ENCODE results near the gene COL23A1.

COL23A1 gene

DNA sequence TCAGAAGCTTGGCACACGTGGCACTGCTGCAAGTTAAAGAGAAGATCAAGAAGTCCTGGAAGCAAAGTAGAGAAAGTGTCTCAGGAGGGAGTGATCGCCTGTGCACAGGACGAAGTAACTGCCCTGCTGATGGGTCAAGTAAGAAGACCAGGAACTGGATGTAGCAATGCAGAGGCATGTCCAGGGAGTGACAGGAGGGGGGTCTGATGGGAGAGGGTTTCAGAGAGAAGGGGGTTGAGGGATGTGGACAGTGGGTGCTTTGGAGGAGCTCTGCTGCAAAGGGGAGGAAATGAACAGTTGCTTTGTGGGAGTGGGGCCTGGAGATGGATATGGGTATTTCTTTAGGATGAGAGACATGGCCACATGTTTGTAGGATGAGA lies 297.4 kb downstream of the COL23A1 start:
- DNase-seq = no peak

DNA sequence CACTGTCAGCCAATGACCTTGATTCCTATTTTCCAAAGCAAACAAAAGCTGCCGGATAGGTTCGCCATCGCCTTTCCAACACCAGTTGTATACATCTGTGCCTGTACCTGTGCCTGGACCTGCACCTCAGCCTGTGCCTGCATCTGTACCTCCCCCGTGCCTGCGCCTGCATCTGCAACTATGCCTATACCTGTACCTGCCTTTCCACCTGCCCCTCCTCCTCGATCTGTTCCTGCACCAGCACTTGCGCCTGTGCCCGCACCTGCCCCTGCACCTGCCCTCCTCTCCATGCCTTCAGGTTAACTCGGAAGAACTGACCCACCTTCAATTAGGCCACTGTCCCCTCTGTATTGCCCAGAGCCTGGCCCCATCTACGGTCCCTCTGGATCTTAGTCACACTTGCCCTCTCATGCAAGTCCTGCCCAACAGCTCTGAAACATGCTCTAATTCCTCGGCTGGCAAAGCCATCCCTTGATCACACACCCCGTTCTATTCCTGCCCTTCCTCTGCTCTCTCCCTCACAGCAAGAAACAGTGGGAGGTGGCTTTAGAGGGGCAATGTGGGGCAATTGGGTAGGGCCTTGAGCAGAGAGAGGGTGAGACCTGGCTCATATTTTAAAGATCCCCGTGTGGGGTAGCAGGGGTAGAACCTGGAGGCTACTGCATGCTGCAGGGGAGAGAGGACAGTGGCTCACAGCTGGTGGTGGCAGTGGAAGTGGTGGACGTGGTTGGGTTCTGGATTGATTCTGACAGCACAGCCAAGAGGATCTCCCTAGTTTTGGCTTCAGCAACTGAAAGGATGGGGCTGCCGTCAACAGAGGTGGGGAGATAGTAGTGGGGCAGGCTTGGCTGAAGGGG lies 298.0 kb downstream of the COL23A1 start:
- no peak for DNase-seq

DNA sequence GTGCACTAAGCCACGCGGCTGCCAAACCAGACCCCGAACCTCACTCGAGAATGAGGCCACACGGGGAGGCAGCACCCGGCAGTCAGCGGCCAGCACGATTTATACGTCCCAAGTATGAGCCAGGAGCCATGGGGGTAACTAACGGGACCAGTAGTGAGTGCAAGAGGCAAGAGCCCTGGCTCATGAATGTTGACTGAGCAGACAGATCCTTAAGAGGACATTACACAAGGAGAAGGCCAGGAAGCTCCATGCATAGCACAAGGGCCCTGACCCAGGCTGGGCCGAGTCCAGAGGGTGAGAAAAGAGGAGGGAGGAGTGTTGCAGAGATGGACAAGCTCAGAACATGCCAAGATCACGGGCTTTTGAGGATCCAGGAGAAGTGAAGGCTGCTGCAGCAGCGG lies 299.0 kb downstream of the COL23A1 start:
- no peak for DNase-seq

DNA sequence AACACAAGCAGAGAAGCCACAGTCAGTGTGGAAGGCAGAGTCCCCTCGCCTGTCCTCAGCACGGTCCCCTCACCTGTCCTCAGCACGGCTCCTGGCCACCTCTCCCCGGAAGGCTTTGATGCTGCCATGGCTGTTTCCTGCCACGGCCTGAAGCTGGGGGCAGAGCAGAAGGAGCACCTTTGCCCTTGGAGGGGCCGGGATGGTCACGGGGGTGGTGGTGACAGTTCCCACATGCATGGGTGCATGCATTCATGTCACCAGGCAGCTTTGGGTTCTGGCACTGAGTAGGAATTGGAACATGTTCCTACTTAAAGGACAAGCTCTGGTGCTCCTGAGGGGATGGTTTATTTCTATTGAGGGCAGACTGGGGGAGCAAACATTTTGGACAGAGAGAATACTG lies 299.8 kb downstream of the COL23A1 start:
- DNase-seq = no peak

DNA sequence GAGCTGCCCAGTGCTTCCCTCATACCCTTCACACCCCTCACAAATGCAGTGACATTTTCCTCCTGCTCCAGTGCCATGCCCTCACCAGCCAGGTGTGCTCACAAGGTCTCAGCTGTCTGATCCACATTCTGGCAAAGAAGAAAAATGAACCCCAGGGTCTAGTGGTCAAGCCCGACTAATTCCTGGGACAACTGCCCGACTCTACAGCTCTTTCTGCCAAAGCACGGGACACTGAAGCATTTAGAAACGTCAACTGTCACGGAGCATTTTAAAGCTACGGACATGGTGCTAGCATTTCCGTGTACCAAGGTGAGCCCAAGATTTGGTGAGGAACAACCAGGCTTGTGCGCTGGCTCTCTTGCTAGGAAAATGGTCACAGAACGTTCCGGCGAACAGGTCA lies 300.8 kb downstream of the COL23A1 start:
- DNase-seq = no peak

DNA sequence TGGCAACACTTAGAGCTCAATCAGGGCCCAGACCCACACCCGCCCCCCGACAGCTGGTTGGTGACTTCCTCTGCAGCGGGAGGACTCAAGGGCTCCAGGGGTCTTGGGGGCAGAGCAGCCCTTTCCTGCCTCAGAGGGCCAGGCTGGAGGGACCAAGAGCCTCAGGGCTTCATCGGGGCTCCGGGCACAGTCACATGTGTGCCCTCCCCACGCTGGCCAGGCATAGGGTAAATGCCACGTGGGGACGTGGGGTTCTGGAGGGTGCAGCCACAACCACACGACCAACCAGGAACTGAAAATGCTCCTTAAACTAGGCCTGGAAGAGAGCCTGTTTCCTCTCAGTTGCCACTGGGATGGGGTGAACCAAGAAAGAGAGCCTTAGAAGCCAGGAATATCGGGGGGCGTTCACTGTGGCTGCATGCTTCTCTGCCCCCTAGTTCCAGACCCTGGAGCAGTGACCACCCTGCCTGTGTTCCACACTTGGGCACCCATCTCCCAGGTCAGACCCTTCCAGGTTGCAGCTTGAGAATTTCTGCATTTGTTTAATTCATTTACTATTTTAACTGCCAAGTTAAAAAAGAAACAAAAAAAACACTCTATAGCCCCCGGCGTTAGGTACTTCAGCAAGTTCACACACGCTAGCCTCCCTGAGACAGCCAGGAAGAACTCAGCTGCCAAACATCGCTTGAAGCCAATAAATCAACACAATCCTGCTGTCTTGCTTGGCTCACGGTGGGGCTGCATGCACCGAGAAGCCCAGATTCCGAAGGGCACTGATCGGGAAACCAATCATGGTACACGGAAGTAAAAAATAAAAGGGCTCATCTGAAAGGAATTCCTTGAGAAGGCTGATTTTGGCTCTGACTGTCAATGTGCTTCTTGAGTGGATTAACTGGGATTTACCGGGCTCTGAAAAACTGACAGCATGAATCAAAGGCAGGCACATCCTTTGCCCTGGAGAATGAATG lies 301.5 kb downstream of the COL23A1 start:
- no peak for DNase-seq

DNA sequence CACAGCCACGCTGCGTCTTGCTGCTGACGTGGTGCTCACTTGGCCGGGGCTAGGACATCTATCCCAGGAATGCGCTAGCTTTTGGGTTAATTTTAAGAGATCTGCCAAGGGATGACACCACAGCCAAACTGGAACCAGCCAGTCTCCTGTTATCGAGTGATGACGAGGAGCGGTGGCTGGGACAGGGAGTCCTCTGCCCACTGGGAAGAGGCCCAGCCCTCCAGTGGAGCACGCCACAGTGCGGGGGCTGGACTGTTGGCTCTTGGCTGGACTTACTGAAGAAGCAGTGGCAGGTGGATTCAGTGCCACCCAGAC lies 302.4 kb downstream of the COL23A1 start:
- no peak for DNase-seq

DNA sequence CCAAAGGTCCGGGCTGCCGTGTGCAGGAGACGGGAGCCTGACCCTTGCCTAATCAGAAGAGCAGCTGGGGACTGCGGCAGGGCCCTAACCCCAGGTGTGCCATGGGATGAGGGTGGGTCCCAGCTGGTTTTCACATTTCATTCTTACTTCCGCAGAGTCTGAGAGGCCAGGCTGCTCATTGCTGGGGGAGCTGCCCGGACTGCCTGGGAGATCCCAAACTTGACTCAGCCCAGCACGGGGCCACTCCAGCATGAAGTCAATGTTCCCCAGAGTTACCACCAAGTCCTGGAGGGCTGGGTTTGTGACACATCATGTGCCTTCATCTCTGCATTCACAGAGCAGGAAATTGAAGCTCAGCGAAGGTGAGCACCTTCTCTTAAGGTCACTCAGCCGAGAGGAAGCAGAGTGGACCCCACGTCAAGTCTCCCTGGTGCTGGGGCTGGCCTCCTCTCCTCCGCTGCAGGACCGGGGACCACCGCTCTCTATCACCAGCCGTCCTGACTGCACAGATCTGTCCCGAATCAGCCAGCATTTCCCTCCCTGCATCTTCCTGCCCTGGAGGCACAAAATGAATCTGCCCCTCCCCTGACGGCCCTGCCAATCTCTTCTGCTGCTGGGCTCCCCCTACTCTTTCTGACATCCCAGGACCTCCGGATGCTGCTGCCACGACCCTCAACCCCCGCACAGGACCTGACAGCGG lies 303.0 kb downstream of the COL23A1 start:
- no peak for DNase-seq

DNA sequence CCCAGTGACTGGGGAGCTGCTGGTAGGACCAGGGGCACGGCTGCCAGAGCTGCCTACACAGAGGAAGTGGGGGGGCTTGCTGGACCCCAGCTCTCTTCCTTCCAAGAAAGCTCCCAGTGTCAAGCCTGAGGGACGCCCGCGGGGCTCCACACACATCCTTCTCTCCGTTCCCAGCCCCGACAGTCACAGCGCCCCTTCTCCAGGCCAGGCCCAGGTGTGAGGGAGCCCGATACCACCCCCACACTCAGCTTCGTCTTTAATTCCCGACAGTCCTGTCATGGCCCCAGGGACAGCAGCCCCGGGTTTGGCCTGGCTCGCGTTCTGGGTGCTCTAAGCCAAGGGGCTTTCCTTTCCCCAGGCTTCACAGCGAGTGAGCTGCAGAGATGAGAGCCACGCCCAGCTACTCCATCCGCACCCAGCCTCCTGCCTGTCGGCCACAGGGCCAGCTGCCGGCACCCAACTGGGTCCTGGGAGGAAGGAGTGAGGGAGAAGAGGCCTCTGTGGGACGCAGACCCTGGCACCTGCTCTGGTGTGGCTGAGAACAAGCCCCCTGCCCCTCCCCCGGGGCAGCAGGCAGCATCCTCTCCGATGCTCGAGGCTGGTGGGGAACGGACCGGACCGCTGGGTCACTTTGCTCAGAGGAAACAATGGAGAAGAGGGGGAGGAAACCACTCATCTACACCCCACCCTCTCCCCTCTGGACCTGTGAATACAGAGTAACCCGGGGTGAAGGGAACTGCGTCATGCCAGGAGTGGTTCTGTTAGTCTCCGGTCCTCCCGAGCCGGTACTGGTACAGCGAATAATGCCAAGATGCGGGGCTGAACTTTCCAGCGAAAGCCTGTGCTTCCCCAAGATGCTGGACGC lies 303.7 kb downstream of the COL23A1 start:
- DNase-seq = no peak

DNA sequence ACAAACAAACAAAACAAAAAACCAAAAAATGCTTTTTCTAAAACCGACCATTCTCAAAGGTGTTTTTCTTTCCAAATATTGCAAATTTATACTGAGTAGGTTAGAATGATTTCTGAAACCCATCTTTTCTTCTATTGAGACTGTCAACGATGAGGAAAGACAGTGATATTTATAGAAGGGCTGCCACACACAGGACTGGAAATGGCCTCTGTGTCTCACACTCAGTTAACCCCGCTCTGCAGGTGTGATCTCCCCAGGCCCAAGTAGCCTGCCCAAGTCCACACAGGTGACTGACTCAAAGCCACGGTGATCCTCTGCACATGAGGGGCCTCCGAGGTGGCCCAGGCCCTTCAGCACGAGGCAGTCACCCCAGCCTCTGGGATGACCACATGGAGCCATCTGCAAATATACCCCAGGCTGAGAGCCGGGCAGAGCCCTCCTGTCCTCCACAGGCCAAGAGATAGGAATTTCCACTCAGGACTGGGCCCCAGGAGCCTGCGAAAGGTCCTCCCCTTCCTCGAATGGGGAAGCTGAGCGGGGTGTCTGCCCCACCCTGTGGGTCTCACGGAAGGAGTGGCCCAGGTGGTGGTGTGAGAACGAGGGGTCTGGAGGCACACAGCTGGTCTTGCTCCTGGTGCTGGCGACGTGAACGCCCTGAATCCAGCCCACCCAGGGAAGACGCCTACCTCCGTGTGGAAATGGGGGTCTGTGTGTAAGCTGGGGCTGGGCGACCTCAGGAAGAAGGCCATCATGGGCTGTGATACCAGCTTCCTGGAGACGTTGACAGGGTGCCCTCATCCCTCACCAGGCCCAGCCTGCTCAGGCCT lies 304.6 kb downstream of the COL23A1 start:
- DNase-seq = no peak

DNA sequence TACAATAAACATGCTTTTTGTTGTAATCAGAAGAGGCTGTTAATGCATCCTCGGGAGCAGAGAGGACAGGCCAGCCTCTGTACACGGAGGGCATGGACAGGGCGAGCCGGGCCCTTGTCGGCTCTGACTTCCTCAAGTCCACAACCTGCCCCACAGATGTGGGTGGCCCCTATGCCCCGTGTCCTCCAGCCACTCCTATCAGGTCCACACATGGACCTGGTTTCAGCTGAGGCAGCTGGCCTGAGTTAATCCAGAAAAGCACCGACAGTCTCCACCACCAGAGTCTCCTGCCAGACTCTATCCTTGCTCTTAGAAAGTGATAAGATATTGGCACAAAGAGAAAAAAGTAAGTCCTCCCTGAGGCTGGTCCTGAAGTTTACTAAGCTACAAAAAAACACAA lies 305.2 kb downstream of the COL23A1 start:
- no peak for DNase-seq

DNA sequence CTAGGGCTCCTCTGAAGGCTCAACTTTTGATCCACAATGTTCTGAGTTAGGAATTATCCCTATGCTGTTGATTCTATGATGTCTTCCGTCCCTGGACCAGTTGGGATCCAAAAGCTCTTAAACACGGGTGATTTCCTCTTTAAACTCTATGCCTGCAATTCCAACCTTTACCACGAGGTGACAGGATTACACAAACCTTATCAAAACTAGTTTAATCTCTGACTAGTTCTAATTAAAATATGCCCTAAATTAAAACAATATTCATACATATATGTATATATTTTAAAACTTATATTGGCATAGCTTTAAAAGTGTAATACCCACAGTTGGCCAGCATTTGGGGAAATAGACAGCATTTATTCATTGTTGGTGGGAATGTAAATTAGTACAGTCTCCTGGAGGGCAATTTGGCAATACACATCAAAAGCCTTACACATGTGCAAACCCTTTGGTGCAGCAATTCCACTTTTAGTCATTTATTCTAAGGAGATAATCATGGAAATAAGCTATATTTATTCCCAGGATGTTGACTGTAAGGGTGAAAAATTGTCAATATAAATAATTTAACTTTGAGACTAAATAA lies 306.0 kb downstream of the COL23A1 start:
- peak in 1 of 6 experiments; percentile 5 for DNase-seq

DNA sequence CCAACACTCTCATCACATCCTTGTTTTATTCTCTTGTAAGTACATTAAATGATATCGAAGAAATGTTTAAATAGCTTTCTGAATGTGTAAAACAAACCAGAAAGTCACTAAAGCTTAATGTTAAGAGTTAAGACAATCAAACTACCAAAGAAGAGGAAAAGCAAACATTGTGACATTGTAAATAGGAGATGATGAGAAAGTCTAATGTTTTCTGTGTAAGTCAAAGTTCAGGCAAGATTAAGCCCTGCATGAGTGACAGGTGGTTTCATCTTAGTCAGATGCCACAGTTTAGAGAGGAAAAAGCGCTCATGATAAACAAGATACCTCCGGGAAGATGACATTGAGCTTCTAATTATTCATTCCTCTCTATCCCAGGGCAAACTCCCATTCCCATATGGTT lies 306.7 kb downstream of the COL23A1 start:
- DNase-seq = no peak

DNA sequence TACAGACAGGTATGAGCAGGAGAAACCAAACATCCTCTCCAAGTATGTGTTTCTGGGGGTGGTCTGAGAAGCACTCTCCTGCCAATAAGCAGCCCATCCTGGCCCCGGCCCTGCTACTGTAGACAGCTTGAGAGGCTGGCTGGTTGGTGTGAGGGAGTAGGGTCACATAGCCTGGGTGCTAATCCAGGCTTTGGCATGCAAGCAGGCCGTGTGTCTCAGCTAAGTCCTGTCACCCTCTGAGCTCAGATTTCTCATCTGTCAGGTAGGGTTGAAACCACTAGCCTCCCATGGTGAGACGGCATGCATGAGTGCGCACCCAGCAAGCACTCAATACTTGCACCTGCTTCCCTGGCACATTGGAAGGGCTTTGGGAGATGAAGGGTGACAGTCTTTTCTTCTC lies 307.8 kb downstream of the COL23A1 start:
- no peak for DNase-seq

DNA sequence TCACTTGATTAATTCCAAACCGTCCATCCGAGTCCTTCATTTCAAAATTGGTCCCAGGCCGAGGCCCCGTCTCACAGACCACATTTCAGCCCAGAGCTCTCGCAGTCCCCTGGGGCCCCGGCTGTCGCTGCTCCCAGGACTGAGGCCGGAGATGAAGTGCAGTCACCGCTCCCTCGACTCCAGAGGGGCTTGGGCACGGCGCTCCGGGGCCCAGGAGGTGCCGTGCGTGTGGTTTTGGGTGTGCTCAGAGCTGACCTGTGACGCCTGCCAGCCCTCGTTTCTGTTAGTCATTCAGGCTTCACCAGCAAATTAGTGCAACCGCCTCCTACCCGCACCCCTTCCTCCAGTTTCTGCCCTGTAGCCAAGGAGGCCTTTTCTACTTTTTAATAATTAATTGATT lies 308.9 kb downstream of the COL23A1 start:
- no peak for DNase-seq

DNA sequence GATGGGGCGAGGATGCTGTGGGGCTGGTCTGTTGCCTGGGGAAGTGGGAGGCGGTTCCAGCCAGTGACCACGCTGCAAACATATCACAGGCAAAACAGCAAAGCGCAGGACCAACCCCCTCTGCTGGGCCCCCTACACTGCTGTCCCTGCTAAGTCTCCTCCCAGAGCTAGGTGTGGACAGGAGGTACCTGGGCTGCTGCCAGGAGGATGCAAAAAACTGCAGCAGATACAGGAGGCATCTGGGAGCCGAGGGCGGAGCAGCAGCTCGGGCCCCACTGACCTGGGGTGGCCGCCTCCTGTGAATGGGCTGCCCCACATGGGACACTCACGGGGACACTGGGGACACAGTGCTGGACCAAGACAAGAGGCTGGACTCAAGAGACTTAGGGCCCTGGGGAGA lies 309.6 kb downstream of the COL23A1 start:
- no peak for DNase-seq

DNA sequence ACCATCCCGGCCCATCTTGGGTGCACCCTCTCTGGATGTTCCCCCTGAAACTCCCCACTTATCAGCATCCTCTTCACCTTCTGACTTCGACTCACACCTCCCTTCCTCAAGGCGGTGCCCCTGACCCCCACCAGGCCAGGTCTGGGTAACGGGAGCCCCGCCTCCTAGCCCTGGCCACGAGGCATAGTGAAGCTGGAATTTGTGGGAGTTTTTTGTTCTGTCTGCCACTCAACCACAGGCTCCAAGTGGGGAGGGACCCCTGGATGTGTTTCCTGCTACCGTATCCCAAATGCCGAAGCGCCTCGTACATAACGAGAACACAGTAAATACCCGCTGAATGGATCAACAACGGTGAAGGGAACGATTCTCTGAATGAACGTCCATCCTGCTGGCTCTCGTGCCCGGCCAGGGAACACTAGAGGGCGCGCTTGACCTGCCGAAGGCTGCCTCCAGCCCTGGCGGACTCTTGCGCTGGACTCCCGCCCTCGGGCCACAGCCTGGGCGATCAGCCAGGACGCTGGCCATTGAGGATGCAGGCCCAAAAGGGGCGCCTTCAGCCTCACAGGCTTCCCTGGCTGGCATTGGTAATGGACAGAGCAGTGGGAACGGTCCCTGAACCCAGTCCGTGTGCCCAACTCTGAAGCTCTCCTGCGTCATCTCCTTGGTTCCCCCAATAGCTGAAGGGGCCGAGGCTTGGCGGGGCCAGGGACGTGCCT lies 310.3 kb downstream of the COL23A1 start:
- DNase-seq = peak in 5 of 6 experiments; percentile 26 to 50 (median 32)

DNA sequence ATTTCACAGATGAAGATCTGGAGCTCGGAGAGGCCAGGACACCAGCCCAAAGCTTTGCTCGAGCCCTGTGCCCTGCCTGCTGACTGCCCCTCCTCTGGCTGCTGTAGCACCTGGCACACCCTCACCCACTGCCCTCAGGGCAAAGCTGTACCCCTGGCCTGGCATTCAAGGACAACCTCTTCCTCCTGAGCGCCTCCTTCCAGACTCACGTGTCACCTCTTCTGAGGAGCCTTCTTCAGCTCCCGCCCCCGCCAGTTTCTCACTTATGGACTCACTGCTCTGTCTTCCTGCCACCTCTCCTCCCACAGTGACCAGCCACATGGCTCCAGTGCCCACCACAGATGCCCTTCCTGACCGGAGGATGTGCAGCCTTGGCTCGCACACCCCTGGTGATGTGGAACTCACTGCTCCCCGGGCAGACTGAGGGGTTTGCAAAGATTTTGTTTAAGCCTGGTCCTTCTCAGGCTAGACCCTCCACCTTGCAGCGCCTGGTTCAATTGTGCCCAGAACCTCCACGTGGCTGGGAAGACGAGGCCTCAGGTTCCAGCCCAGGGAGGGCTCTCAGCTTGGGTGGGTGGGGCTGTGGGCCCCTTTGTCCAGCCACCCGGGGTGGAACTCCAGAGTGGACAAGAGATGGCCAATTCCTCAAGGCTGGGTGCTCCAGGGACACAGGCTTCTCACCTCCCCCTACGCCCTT lies 311.0 kb downstream of the COL23A1 start:
- DNase-seq = no peak

DNA sequence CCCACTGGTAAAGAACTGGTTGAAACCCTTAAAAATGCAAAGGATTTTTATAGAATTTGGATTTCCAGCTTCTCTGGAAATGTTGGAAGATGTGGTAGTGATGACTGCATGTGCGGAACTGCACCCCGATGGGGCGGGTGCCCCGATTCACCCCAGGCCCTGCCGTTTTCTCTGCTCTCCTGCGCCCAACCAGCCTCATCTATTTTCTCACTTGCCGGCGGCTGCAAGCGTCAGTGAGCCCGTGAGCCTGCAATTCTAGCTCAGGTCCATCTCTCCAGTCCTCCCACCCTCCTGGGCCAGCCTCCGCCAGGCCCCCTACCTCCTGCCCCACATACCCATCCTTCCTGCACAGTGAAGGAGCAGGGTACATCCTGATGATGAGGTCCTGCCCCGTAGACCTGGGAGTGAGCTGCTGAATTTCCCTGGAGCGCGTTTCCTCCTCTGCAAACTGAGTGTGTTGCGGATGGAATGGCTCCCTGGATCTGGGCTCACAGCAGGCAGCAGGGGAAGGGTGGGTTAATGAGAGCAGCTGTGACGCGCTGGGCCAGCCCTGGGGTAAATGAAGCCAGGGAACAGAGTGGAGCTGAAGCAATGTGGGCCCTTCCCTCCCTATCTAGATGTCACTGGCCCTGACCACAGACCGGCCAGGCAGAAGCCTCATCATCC lies 311.7 kb downstream of the COL23A1 start:
- DNase-seq = no peak
